ENCODE results near the gene SLC38A2.

GRCh38 chr12:46354802-46355199 is 17.8 kb downstream of the SLC38A2 start:
- TF ChIP-seq CTCF (IDR thresholded peaks at IDR 0.05) (no peak), POLR2AphosphoS5 (IDR thresholded peaks at IDR 0.05; ENCODE audit: low read depth, low read length) (no peak), TCF7L2 (IDR thresholded peaks at IDR 0.05; ENCODE audit: low read depth, low read length) (no peak)
